Neural cell (in vitro differentiated cells): Measurements from ENCODE around the gene ZNF805. TPM values are rescaled to one million over a fixed set of nuclear protein-coding genes. Genes with fewer than 3 reads are reported as not detected.
A peak's percentile ranks its signal among the peaks of the same experiment; 100 is the strongest.

Experiments used
- H2AFZ ChIP-seq: fragments of 200-600, 300-800 bp; sonication (generic), shearing (Covaris generic); 2 replicates; pipeline ENCODE4 v1.6.0; 2014; ENCODE audit warnings: low read depth, mild to moderate bottlenecking, antibody characterized with exemption, low read length, moderate library complexity
- H3F3A ChIP-seq: fragments of 200-600 bp; shearing (Covaris generic); 2 replicates; pipeline ENCODE4 v1.6.1; 2016; ENCODE audit warnings: mild to moderate bottlenecking, moderate library complexity, mixed read lengths, antibody characterized with exemption, low read length; ENCODE audit not compliant: insufficient read depth, poor library complexity, severe bottlenecking
- H3K27ac ChIP-seq: fragments of 200-600, 300-800 bp; sonication (generic), shearing (Covaris generic); 2 replicates; pipeline ENCODE4 v1.5.1; 2014; ENCODE audit warnings: mild to moderate bottlenecking, low read length, moderate library complexity
- H3K27me3 ChIP-seq: fragments of 300-800, 200-600 bp; sonication (generic), shearing (Covaris generic); 2 replicates; pipeline ENCODE4 v1.6.0; 2014; ENCODE audit warnings: mild to moderate bottlenecking, low read depth, low read length, moderate library complexity; ENCODE audit not compliant: insufficient read depth
- H3K36me3 ChIP-seq: fragments of 300-800, 200-600 bp; sonication (generic), shearing (Covaris generic); 2 replicates; pipeline ENCODE4 v1.5.1; 2014; ENCODE audit warnings: mild to moderate bottlenecking, antibody characterized with exemption, low read length, moderate library complexity; ENCODE audit not compliant: insufficient read depth
- H3K4me2 ChIP-seq: fragments of 300-800, 200-600 bp; sonication (generic), shearing (Covaris generic); 2 replicates; pipeline ENCODE4 v1.6.0; 2014; ENCODE audit warnings: mild to moderate bottlenecking, low read length
- H3K4me3 ChIP-seq: fragments of 300-800, 200-600 bp; sonication (generic), shearing (Covaris generic); 2 replicates; pipeline ENCODE4 v1.5.1; 2014; ENCODE audit warnings: mild to moderate bottlenecking, low read length, moderate library complexity
- H3K79me2 ChIP-seq: fragments of 200-600 bp; shearing (Covaris generic); replicated peaks from 2 replicates; pipeline ENCODE4 v1.6.0; 2014; ENCODE audit warnings: mild to moderate bottlenecking, low read length, moderate library complexity; ENCODE audit not compliant: insufficient read depth
- H3K9ac ChIP-seq: fragments of 300-800, 200-600 bp; sonication (generic), shearing (Covaris generic); 2 replicates; pipeline ENCODE4 v1.6.1; 2016; ENCODE audit warnings: mild to moderate bottlenecking, low read length, mixed read lengths
- H3K9me2 ChIP-seq: fragments of 200-600 bp; shearing (Covaris generic); 2 replicates; pipeline ENCODE4 v1.6.1; 2016; ENCODE audit warnings: mild to moderate bottlenecking, low read length, mixed read lengths; ENCODE audit not compliant: insufficient read depth
- H3K9me3 ChIP-seq: fragments of 200-600, 300-800 bp; sonication (generic), shearing (Covaris generic); 2 replicates; pipeline ENCODE4 v1.6.1; 2016; ENCODE audit warnings: mild to moderate bottlenecking, mixed run types, low read length, moderate library complexity, mixed read lengths
- H4K20me1 ChIP-seq: fragments of 200-600 bp; shearing (Covaris generic); 2 replicates; pipeline ENCODE4 v1.6.1; 2016; ENCODE audit warnings: mild to moderate bottlenecking, mixed run types; ENCODE audit not compliant: insufficient read depth
- EP300 ChIP-seq: fragments of 450-650 bp; conservative IDR thresholded peaks from 2 replicates; pipeline ENCODE4 v1.6.1; 2014; ENCODE audit warnings: antibody characterized with exemption, mild to moderate bottlenecking, moderate library complexity; ENCODE audit not compliant: poor library complexity, severe bottlenecking
- EZH2 ChIP-seq: fragments of 200-600, 300-800 bp; shearing (Covaris generic), sonication (generic); IDR thresholded peaks from 2 replicates; pipeline ENCODE4 v1.6.1; 2014; ENCODE audit warnings: antibody characterized with exemption, low read length, borderline replicate concordance, mild to moderate bottlenecking; ENCODE audit not compliant: insufficient read depth, poor library complexity, severe bottlenecking
- MXI1 ChIP-seq: fragments of 450-650 bp; conservative IDR thresholded peaks from 2 replicates; pipeline ENCODE4 v1.6.1; 2014; ENCODE audit warnings: antibody characterized with exemption, mild to moderate bottlenecking; ENCODE audit not compliant: poor library complexity, severe bottlenecking
- POLR2AphosphoS5 ChIP-seq: IDR thresholded peaks from 2 replicates; pipeline ENCODE4 v1.6.1; 2012
- RAD21 ChIP-seq: fragments of 450-650 bp; conservative IDR thresholded peaks from 2 replicates; pipeline ENCODE4 v1.6.1; 2014; ENCODE audit warnings: antibody characterized with exemption, mild to moderate bottlenecking, moderate library complexity
- REST ChIP-seq: IDR thresholded peaks from 2 replicates; pipeline ENCODE4 v1.6.1; 2012; ENCODE audit warnings: borderline replicate concordance
- SMC3 ChIP-seq: fragments of 450-650 bp; conservative IDR thresholded peaks from 2 replicates; pipeline ENCODE4 v1.6.1; 2014; ENCODE audit warnings: antibody characterized with exemption, mild to moderate bottlenecking, moderate library complexity; ENCODE audit not compliant: poor library complexity
- TAF1 ChIP-seq: IDR thresholded peaks from 2 replicates; pipeline ENCODE4 v1.6.1; 2012; ENCODE audit warnings: low read depth
- polyA plus RNA-seq: library from polyadenylated mRNA; depleted of rRNA; stranded (reverse); fragments of >200 nt; gene quantifications from 2 replicates; pipeline ENCODE4 v1.2.3, GENCODE V29; 2014
- TF ChIP-seq, protein P1 (sequence below): fragments of 450-650 bp; IDR thresholded peaks from 2 replicates; pipeline ENCODE4 v1.5.1; 2014; ENCODE audit warnings: antibody characterized with exemption, mild to moderate bottlenecking, moderate library complexity; ENCODE audit not compliant: poor library complexity, severe bottlenecking

The ZNF805 gene
- polyA plus RNA-seq, 1 donor from 2014 or later = 4.9 TPM

DNA sequence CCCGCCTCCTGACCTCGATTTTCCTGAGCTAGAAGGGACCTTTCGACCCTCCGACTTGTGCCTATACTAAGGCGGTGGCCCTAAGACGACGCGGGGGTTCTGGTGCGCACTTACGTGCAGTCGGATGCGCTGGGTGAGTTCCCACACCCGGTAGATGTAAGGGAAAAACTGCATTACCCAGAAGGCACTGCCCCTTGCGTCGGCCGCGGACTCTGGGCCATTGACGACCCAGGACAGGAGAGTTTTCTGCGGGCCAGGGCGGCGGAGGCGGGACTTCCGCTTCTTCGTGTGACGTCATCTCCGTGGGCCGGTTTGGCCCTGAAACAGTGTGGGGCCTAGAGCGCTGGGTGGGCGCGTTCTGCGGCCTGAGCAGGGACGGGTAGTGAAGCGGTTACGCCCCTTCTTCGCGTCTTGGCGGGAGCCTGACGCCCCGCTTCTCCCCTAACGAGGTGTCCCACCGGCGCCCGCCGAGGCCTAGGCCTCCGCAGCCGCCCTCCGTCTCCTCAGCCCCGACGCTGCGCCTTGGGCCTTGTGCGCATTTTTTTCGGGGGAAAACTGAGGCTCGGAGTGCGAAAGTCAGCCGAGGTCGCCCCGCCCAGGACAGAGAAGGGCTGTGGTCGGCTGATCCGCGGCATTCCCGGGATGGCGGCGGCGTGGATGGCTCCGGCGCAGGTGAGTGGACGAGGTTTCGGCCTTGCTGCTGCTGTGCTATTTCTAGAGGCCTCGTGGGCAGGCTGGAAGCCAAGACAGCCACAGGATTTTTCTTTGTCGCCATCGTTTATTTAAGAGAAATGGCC is 39.9 kb downstream of the ZNF805 start, which contains the start of gene ZNF460:
TSS of gene ZNF460 (plus strand) at position 321 of the 797 bp plus-strand sequence. CDS start at position 643, 322 bp downstream.
- no peaks in the 10 kb centered on the region for H3F3A ChIP-seq
- H3K27me3 ChIP-seq = no peaks in the 10 kb centered on the region
- H3K9me2 ChIP-seq = no peaks in the 10 kb centered on the region
- peak within 1 kb of the TSS; percentile 96 for H3K4me3 ChIP-seq
- H2AFZ ChIP-seq = peak within 1 kb of the TSS; percentile 83
- no peaks in the 10 kb centered on the region for H3K36me3 ChIP-seq
- no peaks in the 10 kb centered on the region for H3K9me3 ChIP-seq
- H3K27ac ChIP-seq = peak within 1 kb of the TSS; percentile 98
- H3K4me2 ChIP-seq = peak within 1 kb of the TSS; percentile 92
- peak within 1 kb of the TSS; percentile 94 for H3K9ac ChIP-seq
- TF ChIP-seq TAF1 = peak; percentile 49
- no peak for TF ChIP-seq SMC3
- TF ChIP-seq, protein P1, sequence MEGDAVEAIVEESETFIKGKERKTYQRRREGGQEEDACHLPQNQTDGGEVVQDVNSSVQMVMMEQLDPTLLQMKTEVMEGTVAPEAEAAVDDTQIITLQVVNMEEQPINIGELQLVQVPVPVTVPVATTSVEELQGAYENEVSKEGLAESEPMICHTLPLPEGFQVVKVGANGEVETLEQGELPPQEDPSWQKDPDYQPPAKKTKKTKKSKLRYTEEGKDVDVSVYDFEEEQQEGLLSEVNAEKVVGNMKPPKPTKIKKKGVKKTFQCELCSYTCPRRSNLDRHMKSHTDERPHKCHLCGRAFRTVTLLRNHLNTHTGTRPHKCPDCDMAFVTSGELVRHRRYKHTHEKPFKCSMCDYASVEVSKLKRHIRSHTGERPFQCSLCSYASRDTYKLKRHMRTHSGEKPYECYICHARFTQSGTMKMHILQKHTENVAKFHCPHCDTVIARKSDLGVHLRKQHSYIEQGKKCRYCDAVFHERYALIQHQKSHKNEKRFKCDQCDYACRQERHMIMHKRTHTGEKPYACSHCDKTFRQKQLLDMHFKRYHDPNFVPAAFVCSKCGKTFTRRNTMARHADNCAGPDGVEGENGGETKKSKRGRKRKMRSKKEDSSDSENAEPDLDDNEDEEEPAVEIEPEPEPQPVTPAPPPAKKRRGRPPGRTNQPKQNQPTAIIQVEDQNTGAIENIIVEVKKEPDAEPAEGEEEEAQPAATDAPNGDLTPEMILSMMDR = no peak
- TF ChIP-seq EP300 = peak; percentile 14
- no peak for TF ChIP-seq RAD21
- peak; percentile 63 for TF ChIP-seq MXI1
- peak; percentile 89 for TF ChIP-seq REST
- TF ChIP-seq POLR2AphosphoS5 = peak; percentile 80
- TF ChIP-seq EZH2 = no peak
- H4K20me1 ChIP-seq = no peaks in the 10 kb centered on the region
- H3K79me2 ChIP-seq = peaks cover 46% of the 10 kb centered on the region

DNA sequence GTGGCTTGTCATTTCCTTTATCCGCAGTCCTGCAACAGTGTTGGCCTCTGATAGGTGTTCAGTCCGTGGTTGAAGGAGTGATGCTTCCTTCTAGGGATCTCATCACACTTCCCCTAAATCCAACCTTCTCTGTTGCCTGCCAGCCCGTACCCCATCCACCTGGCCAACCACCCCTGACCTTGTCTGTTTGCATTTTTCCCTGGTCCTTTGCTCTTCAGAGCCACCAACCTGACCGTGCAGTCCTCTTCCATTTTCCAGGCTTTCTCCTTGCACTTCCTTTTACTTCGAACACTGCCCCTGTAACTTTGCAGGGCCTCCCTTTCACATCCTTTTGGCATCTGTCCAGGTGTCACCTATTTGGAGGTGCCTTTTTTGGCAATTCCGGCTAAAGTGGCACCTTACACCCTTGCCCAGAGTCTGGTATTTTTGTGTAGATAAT is 40.5 kb downstream of the ZNF805 start:
- Histone ChIP-seq H3K9me3 (no peaks in the 10 kb centered on the region), H3K27ac (peak overlapping the region; percentile 98), H3K4me3 (peak overlapping the region; percentile 96), H2AFZ (peak overlapping the region; percentile 83), H3K27me3 (no peaks in the 10 kb centered on the region), H3K9me2 (no peaks in the 10 kb centered on the region), H4K20me1 (no peaks in the 10 kb centered on the region), H3F3A (no peaks in the 10 kb centered on the region), H3K36me3 (no peaks in the 10 kb centered on the region), H3K9ac (peak overlapping the region; percentile 94), H3K4me2 (peak overlapping the region; percentile 91), H3K79me2 (peaks cover 52% of the 10 kb centered on the region)
- no peak for TF ChIP-seq EP300
- no peak for TF ChIP-seq POLR2AphosphoS5
